Kidney epithelial cell (primary cell): ENCODE measurements around the gene DUSP3. TPM values are rescaled to one million over a fixed set of nuclear protein-coding genes. Genes with fewer than 3 reads are reported as not detected.

Source experiments
- DNase-seq: peaks from one replicate; pipeline ENCODE4 v3.0.0-alpha.2; 2010; ENCODE audit warnings: low read depth
- H3K27me3 ChIP-seq: 2 replicates; pipeline ENCODE4 v1.6.0; 2011; ENCODE audit warnings: low read length; ENCODE audit not compliant: control insufficient read depth, insufficient read depth
- H3K36me3 ChIP-seq: 2 replicates; pipeline ENCODE4 v1.5.1; 2011; ENCODE audit warnings: low read length; ENCODE audit not compliant: control insufficient read depth, insufficient read depth
- H3K4me3 ChIP-seq: 2 replicates; pipeline ENCODE4 v1.5.1; 2011; ENCODE audit warnings: low read depth, mild to moderate bottlenecking, control low read depth, low read length
- CTCF ChIP-seq: IDR thresholded peaks from 2 replicates; pipeline ENCODE4 v1.5.1; 2011; ENCODE audit warnings: mild to moderate bottlenecking, moderate library complexity, low read length, control low read depth, inconsistent platforms; ENCODE audit not compliant: insufficient read depth, poor library complexity, severe bottlenecking
- total RNA-seq: library from RNA; depleted of rRNA; stranded (reverse); fragments of >200 nt; gene quantifications from 2 replicates; pipeline ENCODE4 v1.2.3, GENCODE V29; 2015

Gene DUSP3
- total RNA-seq, 1 donor from 2014 or later: 117 TPM

DNA sequence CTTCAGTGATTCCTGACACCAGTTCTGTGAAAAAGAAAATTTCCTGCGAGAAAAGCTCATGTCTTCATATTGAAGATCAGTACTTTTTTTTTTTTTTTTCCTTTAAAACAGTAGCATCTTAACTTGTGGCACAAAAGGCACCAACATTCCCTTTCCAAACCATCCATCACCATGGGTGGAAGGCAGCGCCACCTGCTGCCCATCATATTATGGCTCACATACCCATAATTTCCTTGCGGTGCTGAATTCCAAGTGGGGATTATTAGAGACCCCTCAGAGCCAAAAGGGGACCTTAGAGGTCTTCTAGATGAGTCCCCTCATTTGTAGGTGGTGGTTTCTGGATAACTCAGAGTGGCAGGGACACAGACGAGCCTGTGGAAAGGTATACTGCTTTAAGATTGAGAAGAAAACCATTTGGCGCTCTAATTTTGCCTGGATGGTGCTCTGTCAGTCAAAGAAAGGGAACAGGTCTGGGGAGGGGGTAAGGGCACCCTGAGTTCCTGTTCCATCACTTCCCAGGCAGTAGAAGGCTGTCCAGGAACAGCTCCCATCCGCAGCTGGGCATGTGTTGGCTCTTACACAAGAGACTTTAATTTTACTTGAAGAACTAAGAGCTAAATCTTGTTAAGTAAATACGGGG lies 12.2 kb downstream of the DUSP3 start:
- no peaks in the 10 kb centered on the region for H3K27me3 ChIP-seq
- TF ChIP-seq CTCF: peak; percentile 86
- H3K4me3 ChIP-seq: no peak overlapping the region
- H3K36me3 ChIP-seq: peaks cover 2% of the 10 kb centered on the region
- DNase-seq: no peak

GRCh38 chr17:43760254-43760852 lies 18.4 kb downstream of the DUSP3 start:
- peak; percentile 71 for DNase-seq
- Histone ChIP-seq H3K27me3 (peaks cover 11% of the 10 kb centered on the region), H3K36me3 (no peaks in the 10 kb centered on the region), H3K4me3 (no peak overlapping the region)
- peak; percentile 100 for TF ChIP-seq CTCF

DNA sequence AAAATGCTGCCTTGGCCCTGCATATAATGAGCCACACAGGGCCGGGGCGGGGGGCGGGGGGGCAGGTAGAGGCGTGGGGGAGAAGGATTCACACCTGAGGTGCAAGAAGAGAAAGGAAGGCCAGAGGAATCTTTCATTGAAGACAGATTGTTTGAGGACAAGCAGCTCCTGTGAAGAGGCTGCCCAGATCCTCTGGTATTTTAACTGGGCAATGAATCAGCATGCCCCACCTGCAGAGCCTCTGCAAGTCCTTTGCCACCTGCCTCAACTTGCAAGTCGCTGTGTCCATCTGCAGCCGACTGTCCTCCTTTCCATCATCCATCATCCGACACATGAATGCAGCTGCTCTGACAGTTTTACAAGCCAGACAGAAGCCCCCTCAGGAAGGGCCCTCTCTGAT lies 18.9 kb downstream of the DUSP3 start:
- TF ChIP-seq CTCF: no peak
- DNase-seq: no peak
- Histone ChIP-seq H3K4me3 (no peak overlapping the region), H3K27me3 (peaks cover 12% of the 10 kb centered on the region), H3K36me3 (no peaks in the 10 kb centered on the region)

- H3K4me3 ChIP-seq: no peak within 1 kb of the TSS
- H3K36me3 ChIP-seq: no peaks in the 10 kb centered on the region
- no peak for DNase-seq
- TF ChIP-seq CTCF: no peak
- H3K27me3 ChIP-seq: peaks cover 12% of the 10 kb centered on the region
Measured at GRCh38 chr17:43758497-43759174, 20.1 kb downstream of the DUSP3 start, which contains the start of gene SOST. SOST (minus strand) TSS chr17:43758791; CDS start chr17:43758741, 50 bp downstream.

GRCh38 chr17:43758086-43758485 lies 20.7 kb downstream of the DUSP3 start:
- peaks cover 12% of the 10 kb centered on the region for H3K27me3 ChIP-seq
- no peak for DNase-seq
- no peaks in the 10 kb centered on the region for H3K36me3 ChIP-seq
- no peak overlapping the region for H3K4me3 ChIP-seq
- TF ChIP-seq CTCF: no peak
